HG03095 (cell line): Measurements from ENCODE around the gene MFN2.
"Not testable (repeated sequence)": the region's sequence is repeated elsewhere in the genome, so short reads cannot be mapped to it uniquely, and the experiment has no call there.

Source experiments
- ATAC-seq: cut with Tn5 transposase; IDR thresholded peaks from one replicate; pipeline ENCODE4 v1.9.1; 2021; ENCODE audit warnings: moderate library complexity; ENCODE audit not compliant: unreplicated experiment

The MFN2 gene

DNA sequence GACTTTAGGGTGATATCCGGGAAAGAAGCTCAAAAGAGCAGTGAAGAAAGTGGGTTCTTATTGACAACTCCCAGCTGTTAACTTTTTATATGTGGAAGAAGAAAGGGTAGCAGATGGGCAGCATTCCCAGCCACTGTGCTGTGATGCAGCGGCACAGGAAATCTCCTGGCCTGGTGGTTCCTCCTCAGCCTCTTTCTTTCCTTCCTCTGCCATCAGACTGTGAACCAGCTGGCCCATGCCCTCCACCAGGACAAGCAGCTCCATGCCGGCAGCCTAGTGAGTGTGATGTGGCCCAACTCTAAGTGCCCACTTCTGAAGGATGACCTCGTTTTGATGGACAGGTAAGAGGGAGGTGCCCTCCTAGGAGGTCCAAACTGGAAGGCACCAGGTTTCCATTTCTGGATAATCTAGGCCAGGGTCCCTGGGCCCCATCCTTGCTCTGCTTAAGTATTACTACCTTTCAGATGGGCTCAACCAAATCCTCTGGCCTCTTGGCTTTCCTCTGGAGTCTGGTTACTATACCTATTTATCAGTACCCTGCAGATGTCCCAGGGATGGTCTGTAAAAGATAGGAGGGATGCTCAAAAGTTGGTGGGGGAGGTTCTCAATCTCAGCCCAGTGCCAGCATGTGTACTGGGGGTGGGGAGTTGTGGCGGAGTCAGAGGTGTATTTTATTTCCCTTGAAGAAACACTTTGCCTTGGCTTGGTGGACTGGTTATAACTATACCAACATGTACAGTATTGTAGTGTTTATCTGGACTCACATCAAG lies 17.0 kb downstream of the MFN2 start:
- ATAC-seq: no peak

DNA sequence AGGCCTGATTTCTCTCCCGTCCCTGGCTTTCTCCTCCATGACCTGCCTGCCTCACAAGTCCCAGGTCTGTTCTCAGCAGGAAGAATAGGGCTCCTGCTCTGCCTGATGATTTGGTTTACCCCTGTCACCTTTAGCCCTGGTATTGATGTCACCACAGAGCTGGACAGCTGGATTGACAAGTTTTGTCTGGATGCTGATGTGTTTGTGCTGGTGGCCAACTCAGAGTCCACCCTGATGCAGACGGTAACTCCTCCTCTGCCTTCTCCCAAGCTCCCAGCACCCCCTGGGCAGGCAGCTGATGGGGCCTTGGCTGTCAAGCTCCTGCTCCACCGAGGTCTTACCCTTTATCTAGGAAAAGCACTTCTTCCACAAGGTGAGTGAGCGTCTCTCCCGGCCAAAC lies 18.4 kb downstream of the MFN2 start:
- ATAC-seq: no peak

GRCh38 chr1:11999236-11999635 lies 19.0 kb downstream of the MFN2 start:
- ATAC-seq: no peak

GRCh38 chr1:12001249-12001917 lies 21.1 kb downstream of the MFN2 start:
- no peak for ATAC-seq

- ATAC-seq: no peak
Observed at GRCh38 chr1:12001996-12002493, 21.8 kb downstream of the MFN2 start.

GRCh38 chr1:12003762-12004161 lies 23.5 kb downstream of the MFN2 start:
- ATAC-seq: no peak

GRCh38 chr1:12005488-12006166 lies 25.4 kb downstream of the MFN2 start:
- ATAC-seq: no peak

GRCh38 chr1:12006167-12006921 lies 26.1 kb downstream of the MFN2 start:
- no peak for ATAC-seq

- ATAC-seq: no peak
Observed at GRCh38 chr1:12007204-12007603, 27.0 kb downstream of the MFN2 start.

GRCh38 chr1:12008355-12008754 lies 28.1 kb downstream of the MFN2 start:
- not testable (repeated sequence) for ATAC-seq

DNA sequence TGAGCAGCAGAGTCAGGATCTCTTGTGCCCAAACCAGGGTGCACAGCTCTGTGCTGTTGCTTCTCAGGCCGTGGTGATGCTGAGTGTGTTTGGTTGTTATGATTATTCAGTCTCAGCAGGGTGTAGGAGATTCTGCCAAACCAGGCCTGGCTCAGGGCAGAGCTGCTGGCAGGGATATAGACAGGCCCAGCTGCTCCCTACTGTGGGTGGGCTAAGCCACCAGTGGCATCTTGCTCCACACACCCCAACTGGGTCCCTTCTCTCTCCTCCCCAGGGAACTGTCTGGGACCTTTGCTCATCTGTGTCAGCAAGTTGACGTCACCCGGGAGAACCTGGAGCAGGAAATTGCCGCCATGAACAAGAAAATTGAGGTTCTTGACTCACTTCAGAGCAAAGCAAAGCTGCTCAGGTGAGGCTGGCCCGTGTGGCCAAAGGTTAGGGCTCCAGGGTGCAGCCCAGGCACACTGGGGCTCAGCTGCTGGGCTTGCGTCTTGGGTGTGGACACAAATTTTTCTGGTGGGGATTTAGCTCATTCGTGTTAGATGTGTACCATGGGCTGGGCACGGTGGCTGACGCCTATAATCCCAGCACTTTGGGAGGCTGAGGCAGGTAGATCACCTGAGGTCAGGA lies 29.2 kb downstream of the MFN2 start:
- ATAC-seq: no peak

GRCh38 chr1:12010746-12011570 lies 30.7 kb downstream of the MFN2 start:
- ATAC-seq: no peak

DNA sequence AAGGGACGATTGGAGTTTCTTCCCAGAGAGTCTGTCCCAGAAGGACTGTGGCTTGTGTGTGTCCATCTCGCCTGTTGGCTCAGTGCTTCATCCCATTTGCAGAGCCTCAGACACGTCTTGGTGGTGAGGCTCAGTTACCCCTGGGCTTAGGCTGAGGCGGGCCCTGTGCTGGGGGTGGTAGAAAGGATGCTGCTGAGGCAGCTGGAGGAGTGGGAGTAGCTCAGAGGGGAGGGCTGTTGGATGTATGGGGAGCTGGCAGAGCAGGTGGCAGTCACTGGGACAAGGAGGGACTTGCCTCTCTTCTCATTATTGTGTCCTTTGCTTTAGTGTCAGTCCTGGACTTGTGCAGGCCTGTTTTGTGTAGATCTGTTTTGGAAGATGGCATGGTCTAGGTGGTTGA lies 31.8 kb downstream of the MFN2 start:
- no peak for ATAC-seq

DNA sequence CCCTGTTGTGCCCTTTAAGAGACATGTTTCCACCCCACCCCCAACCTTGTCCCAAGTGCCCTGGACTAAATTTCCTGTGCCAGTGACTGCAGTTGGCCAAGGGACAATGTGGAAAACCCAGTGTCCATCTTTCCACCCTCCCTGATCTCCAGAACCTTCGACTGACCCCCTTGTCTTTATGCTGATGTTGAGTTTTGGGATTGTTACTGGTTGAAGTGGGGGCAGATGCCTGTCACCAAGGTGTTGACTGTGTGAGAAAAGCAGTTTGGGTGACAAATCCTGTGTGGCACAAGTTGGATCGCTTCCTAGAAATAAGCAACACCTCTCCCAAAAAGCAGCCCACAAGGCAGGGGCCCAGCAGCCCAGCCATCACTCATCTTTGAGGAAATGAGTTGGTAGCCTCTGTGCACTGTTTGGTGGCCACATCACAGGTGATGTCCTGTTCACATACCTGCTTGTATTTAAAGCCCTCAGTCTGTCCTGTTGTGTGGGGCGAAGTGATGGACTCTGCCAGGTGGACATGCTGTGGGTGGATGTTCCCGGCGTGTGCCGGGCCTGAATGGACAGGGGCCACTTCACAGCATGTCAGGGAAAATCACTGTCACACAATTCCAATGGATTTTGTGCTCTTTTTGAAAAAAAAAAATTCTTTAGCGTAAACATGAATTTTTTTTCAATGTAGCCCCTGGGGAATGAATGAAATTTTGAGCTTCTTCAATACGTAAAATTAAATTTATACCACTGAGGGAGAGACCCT lies 32.5 kb downstream of the MFN2 start:
- no peak for ATAC-seq

GRCh38 chr1:12014141-12014991 lies 34.1 kb downstream of the MFN2 start:
- ATAC-seq: no peak

DNA sequence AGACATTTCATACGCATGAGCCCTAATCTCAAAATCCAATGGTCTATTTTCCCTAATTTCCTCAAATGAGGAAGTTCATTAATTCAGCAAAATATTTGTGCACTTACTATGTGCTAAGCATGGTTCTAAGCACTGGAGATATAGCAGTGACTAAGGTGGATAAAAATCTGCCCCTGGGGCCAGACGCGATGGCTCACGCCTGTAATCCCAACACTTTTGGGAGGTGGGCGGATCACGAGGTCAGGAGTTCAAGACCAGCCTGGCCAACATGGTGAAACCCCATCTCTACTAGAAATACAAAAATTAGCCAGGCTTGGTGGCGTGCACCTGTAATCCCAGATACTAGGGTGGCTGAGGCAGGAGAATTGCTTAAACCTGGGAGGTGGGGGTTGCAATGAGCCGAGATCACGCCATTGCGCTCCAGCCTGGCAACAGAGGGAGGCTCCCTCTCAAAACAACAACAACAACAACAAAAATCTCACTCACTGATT lies 34.8 kb downstream of the MFN2 start:
- ATAC-seq: no peak

DNA sequence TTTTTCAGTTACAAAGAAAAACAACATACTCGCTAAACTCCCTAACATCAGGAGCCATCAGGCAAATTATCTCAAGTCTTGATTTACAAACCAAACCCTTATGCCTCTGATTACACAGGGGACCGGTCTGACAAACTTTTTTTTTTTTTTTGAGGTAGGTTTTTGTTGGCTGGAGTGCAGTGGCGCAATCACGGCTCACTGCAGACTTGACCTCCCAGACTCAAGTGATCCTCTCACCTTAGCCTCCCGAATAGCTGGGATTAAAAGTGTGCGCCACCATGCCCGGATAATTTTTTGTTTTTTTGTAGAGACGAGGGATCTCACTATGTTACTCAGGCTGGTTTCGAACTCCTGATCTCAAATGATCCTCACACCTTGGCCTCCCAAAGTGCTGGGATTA lies 35.3 kb downstream of the MFN2 start:
- ATAC-seq: no peak

DNA sequence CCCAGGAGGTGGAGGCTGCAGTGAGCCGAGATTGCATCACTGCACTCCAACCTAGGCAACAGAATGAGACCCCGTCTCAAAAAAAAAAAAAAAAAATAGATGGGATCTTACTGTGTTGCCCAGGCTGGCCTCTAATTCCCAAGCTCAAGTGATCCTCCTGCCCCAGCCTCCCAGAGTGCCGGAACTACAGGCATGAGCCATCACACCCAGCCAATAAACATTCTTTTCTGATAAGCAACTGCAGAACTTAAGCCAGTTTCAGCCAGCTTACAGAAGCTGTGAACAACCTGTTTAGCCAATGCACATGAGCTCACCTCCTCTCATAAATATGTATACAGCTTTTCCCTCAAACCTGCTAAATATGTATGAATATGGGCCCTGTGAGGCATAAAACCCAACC lies 35.9 kb downstream of the MFN2 start:
- no peak for ATAC-seq
